T-helper 1 cell treated with Interleukin-12 subunit alpha and Interleukin-12 subunit beta and Interleukin-4 antibody, amounts not matched to agents 30 μg/mL and 1 μg/mL, for 36 hours (primary cell): ENCODE results near the gene ARHGAP26.

ENCODE experiments used
- H3K27ac Mint-ChIP-seq: one replicate; pipeline ENCODE4 v1.8.0; 2021; ENCODE audit warnings: mild to moderate bottlenecking, mixed read lengths
- H3K27me3 Mint-ChIP-seq: one replicate; pipeline ENCODE4 v1.8.0; 2021; ENCODE audit warnings: low read depth, mixed read lengths
- H3K36me3 Mint-ChIP-seq: one replicate; pipeline ENCODE4 v1.8.0; 2021; ENCODE audit warnings: low read depth, mixed read lengths
- H3K4me1 Mint-ChIP-seq: one replicate; pipeline ENCODE4 v1.8.0; 2021; ENCODE audit warnings: low read depth, mixed read lengths
- H3K4me3 Mint-ChIP-seq: one replicate; pipeline ENCODE4 v1.8.0; 2021; ENCODE audit warnings: mild to moderate bottlenecking, moderate library complexity, mixed read lengths
- H3K9me3 Mint-ChIP-seq: one replicate; pipeline ENCODE4 v1.8.0; 2021; ENCODE audit warnings: mixed read lengths

ARHGAP26 gene

GRCh38 chr5:143013176-143013891 lies 243.2 kb downstream of the ARHGAP26 start:
- Mint-ChIP-seq H3K27ac (no peak overlapping the region), H3K36me3 (peaks cover 30% of the 10 kb centered on the region), H3K4me3 (no peak overlapping the region), H3K9me3 (no peaks in the 10 kb centered on the region), H3K4me1 (peaks cover 37% of the 10 kb centered on the region), H3K27me3 (no peaks in the 10 kb centered on the region)

GRCh38 chr5:143014017-143014651 lies 244.0 kb downstream of the ARHGAP26 start:
- Mint-ChIP-seq H3K9me3 (no peaks in the 10 kb centered on the region), H3K27me3 (no peaks in the 10 kb centered on the region), H3K27ac (no peak overlapping the region), H3K4me1 (peaks cover 29% of the 10 kb centered on the region), H3K4me3 (no peak overlapping the region), H3K36me3 (peaks cover 32% of the 10 kb centered on the region)

- Mint-ChIP-seq H3K27ac (no peak overlapping the region), H3K4me1 (peaks cover 15% of the 10 kb centered on the region), H3K4me3 (no peak overlapping the region), H3K27me3 (no peaks in the 10 kb centered on the region), H3K36me3 (peaks cover 28% of the 10 kb centered on the region), H3K9me3 (no peaks in the 10 kb centered on the region)
These were observed 246.8 kb downstream of the ARHGAP26 start for GRCh38 chr5:143016777-143017516.

GRCh38 chr5:143017541-143017940 lies 247.4 kb downstream of the ARHGAP26 start:
- Mint-ChIP-seq H3K4me1 (peaks cover 15% of the 10 kb centered on the region), H3K27ac (no peak overlapping the region), H3K36me3 (peaks cover 28% of the 10 kb centered on the region), H3K9me3 (no peaks in the 10 kb centered on the region), H3K4me3 (no peak overlapping the region), H3K27me3 (no peaks in the 10 kb centered on the region)

GRCh38 chr5:143017992-143018391 lies 247.8 kb downstream of the ARHGAP26 start:
- no peaks in the 10 kb centered on the region for H3K27me3 Mint-ChIP-seq
- peaks cover 15% of the 10 kb centered on the region for H3K4me1 Mint-ChIP-seq
- peaks cover 28% of the 10 kb centered on the region for H3K36me3 Mint-ChIP-seq
- no peak overlapping the region for H3K4me3 Mint-ChIP-seq
- H3K9me3 Mint-ChIP-seq, result no peaks in the 10 kb centered on the region
- H3K27ac Mint-ChIP-seq, result no peak overlapping the region

GRCh38 chr5:143019157-143019556 lies 249.0 kb downstream of the ARHGAP26 start:
- H3K27me3 Mint-ChIP-seq, result no peaks in the 10 kb centered on the region
- no peak overlapping the region for H3K27ac Mint-ChIP-seq
- H3K9me3 Mint-ChIP-seq, result no peaks in the 10 kb centered on the region
- H3K4me1 Mint-ChIP-seq, result peaks cover 20% of the 10 kb centered on the region
- no peak overlapping the region for H3K4me3 Mint-ChIP-seq
- H3K36me3 Mint-ChIP-seq, result peaks cover 24% of the 10 kb centered on the region

- peaks cover 21% of the 10 kb centered on the region for H3K4me1 Mint-ChIP-seq
- H3K4me3 Mint-ChIP-seq, result no peak overlapping the region
- no peaks in the 10 kb centered on the region for H3K9me3 Mint-ChIP-seq
- no peak overlapping the region for H3K27ac Mint-ChIP-seq
- H3K36me3 Mint-ChIP-seq, result peaks cover 20% of the 10 kb centered on the region
- no peaks in the 10 kb centered on the region for H3K27me3 Mint-ChIP-seq
These were observed 249.7 kb downstream of the ARHGAP26 start for GRCh38 chr5:143019614-143020515.

- H3K4me3 Mint-ChIP-seq, result no peak overlapping the region
- no peaks in the 10 kb centered on the region for H3K27me3 Mint-ChIP-seq
- H3K27ac Mint-ChIP-seq, result no peak overlapping the region
- no peaks in the 10 kb centered on the region for H3K9me3 Mint-ChIP-seq
- H3K36me3 Mint-ChIP-seq, result peaks cover 15% of the 10 kb centered on the region
- peaks cover 26% of the 10 kb centered on the region for H3K4me1 Mint-ChIP-seq
These were observed 251.4 kb downstream of the ARHGAP26 start for GRCh38 chr5:143021595-143021994.

- H3K4me1 Mint-ChIP-seq, result peaks cover 23% of the 10 kb centered on the region
- H3K4me3 Mint-ChIP-seq, result no peak overlapping the region
- H3K27ac Mint-ChIP-seq, result peak overlapping the region; percentile 14
- peaks cover 4% of the 10 kb centered on the region for H3K27me3 Mint-ChIP-seq
- H3K9me3 Mint-ChIP-seq, result no peaks in the 10 kb centered on the region
- peaks cover 3% of the 10 kb centered on the region for H3K36me3 Mint-ChIP-seq
These were observed 253.4 kb downstream of the ARHGAP26 start for GRCh38 chr5:143023411-143024096.

GRCh38 chr5:143024228-143024920 lies 254.2 kb downstream of the ARHGAP26 start:
- no peak overlapping the region for H3K27ac Mint-ChIP-seq
- H3K4me1 Mint-ChIP-seq, result peaks cover 21% of the 10 kb centered on the region
- H3K36me3 Mint-ChIP-seq, result peaks cover 1% of the 10 kb centered on the region
- H3K4me3 Mint-ChIP-seq, result no peak overlapping the region
- H3K9me3 Mint-ChIP-seq, result no peaks in the 10 kb centered on the region
- H3K27me3 Mint-ChIP-seq, result peaks cover 4% of the 10 kb centered on the region

GRCh38 chr5:143025376-143025775 lies 255.2 kb downstream of the ARHGAP26 start:
- Mint-ChIP-seq H3K27me3 (peaks cover 4% of the 10 kb centered on the region), H3K4me1 (peaks cover 25% of the 10 kb centered on the region), H3K27ac (no peak overlapping the region), H3K36me3 (peaks cover 1% of the 10 kb centered on the region), H3K4me3 (no peak overlapping the region), H3K9me3 (no peaks in the 10 kb centered on the region)

GRCh38 chr5:143025971-143026370 lies 255.8 kb downstream of the ARHGAP26 start:
- H3K4me3 Mint-ChIP-seq, result no peak overlapping the region
- H3K27me3 Mint-ChIP-seq, result peaks cover 4% of the 10 kb centered on the region
- no peaks in the 10 kb centered on the region for H3K9me3 Mint-ChIP-seq
- no peak overlapping the region for H3K27ac Mint-ChIP-seq
- H3K36me3 Mint-ChIP-seq, result peaks cover 2% of the 10 kb centered on the region
- peaks cover 30% of the 10 kb centered on the region for H3K4me1 Mint-ChIP-seq

- Mint-ChIP-seq H3K27ac (no peak overlapping the region), H3K36me3 (peaks cover 4% of the 10 kb centered on the region), H3K4me3 (no peak overlapping the region), H3K9me3 (no peaks in the 10 kb centered on the region), H3K27me3 (peaks cover 4% of the 10 kb centered on the region), H3K4me1 (peaks cover 30% of the 10 kb centered on the region)
These were observed 256.2 kb downstream of the ARHGAP26 start for GRCh38 chr5:143026380-143026779.
